Measurements from ENCODE around the gene ATP5F1D.

Gene ATP5F1D

DNA sequence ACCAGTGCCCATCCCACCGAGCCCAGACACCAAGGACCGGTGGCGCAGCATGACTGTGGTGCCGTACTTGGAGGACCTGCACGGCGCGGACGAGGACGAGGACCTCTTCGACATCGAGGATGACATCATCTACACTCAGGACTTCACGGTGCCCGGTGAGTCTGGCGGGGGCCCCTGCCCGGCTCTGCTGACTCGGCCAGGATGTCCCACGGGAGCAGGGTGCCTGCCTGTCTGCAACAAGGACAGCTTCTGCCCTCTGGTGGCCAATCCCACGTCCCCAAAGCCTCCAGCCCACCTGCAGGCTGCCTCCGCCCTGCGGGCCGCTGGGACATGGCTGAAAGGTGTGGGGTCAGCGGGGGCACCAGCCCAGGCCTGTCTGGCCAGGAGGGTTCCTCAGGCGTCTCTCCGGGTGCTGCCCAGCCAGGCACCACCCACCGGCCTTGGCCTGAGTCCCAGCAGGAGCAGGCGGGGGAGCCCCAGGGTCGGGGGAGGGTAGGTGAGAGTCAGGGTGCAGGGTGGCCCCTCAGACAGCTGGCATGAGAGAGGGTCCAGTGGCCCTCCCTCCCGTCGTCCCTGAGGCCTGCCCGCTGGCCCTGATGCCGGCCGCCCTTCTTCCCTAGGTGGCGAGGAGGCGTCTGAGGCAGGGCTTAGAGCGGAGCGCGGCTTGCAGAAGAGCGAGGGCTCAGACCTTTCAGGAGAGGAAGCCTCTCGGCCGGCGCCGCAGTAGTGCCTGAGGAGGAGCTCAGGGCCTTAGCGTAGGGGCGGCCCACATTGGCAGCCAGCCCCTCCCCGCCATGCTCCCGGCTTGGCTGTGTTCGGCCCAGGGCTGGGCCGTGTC, 18.3 kb upstream of the ATP5F1D start:
- no peaks in the 10 kb centered on the region for H3K36me3 ChIP-seq (ENCODE audit: insufficient read depth)
- H3K9ac ChIP-seq, result no peak overlapping the region

DNA sequence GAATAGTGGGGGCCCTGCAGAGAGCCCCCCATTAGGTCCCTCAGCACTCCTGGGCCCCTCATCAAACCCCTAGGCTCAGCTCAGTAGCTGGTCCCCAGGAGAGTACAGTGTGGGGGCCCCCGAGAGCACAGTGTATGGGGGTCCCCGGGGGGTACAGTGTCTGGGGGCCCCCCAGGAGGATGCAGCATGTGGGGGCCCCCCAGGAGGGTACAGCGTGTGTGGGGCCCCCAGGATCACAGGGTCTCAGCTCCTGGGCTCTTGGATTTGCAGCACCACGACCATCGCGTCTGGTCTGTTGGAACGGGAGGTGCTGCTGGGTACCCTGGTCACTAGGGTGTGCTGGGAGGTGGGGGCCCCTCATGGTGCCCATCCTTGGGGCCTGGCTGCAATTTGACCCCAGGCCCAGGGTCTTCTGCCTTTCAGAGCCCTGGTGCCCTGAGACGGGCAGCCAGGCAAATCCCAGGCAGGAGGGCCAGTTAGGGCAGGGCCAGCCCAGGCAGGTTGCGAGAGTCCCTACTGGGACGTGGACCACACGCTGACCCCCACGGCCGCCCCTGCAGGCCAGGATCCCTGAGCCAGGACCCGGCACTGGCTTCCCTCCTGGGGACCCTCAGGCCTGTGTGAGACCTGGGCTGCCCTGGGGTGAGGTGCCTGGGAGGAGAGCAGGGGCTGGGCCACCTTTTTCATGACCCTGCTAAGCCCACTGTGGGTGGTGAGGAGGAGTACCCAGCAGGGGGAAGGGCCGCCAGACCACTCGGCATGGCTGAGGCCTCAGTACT, 17.3 kb upstream of the ATP5F1D start:
- no peaks in the 10 kb centered on the region for H3K36me3 ChIP-seq (ENCODE audit: insufficient read depth)
- TF ChIP-seq, protein P1, sequence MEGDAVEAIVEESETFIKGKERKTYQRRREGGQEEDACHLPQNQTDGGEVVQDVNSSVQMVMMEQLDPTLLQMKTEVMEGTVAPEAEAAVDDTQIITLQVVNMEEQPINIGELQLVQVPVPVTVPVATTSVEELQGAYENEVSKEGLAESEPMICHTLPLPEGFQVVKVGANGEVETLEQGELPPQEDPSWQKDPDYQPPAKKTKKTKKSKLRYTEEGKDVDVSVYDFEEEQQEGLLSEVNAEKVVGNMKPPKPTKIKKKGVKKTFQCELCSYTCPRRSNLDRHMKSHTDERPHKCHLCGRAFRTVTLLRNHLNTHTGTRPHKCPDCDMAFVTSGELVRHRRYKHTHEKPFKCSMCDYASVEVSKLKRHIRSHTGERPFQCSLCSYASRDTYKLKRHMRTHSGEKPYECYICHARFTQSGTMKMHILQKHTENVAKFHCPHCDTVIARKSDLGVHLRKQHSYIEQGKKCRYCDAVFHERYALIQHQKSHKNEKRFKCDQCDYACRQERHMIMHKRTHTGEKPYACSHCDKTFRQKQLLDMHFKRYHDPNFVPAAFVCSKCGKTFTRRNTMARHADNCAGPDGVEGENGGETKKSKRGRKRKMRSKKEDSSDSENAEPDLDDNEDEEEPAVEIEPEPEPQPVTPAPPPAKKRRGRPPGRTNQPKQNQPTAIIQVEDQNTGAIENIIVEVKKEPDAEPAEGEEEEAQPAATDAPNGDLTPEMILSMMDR (conservative IDR thresholded peaks at IDR 0.05; ENCODE audit: low read depth, low read length), result no peak
- no peak overlapping the region for H3K9ac ChIP-seq
- H3K27me3 ChIP-seq (ENCODE audit: insufficient read depth, low read depth), result no peaks in the 10 kb centered on the region
- no peak overlapping the region for H3K4me3 ChIP-seq (IDR thresholded peaks at IDR 0.05; ENCODE audit: insufficient read depth, low read depth, low read length)
- no peaks in the 10 kb centered on the region for H3K4me1 ChIP-seq (ENCODE audit: low read depth, poor library complexity, severe bottlenecking)
- H4K20me1 ChIP-seq (ENCODE audit: insufficient read depth), result no peaks in the 10 kb centered on the region
- no peaks in the 10 kb centered on the region for H3K79me2 ChIP-seq (ENCODE audit: insufficient read depth, low read depth)
- H3K4me2 ChIP-seq, result no peak overlapping the region
- H2AFZ ChIP-seq (ENCODE audit: low read depth), result no peak overlapping the region
- H3K27ac ChIP-seq, result no peak overlapping the region

More for the DNA sequence above, 18.3 kb upstream of the ATP5F1D start:
- no peak overlapping the region for H2AFZ ChIP-seq (ENCODE audit: low read depth)
- no peak overlapping the region for H3K4me3 ChIP-seq (IDR thresholded peaks at IDR 0.05; ENCODE audit: insufficient read depth, low read depth, low read length)
- TF ChIP-seq, protein P1 (conservative IDR thresholded peaks at IDR 0.05; ENCODE audit: low read depth, low read length), result peak; percentile 46
- no peaks in the 10 kb centered on the region for H3K27me3 ChIP-seq (ENCODE audit: insufficient read depth, low read depth)
- H3K4me1 ChIP-seq (ENCODE audit: low read depth, poor library complexity, severe bottlenecking), result no peaks in the 10 kb centered on the region
- no peaks in the 10 kb centered on the region for H3K79me2 ChIP-seq (ENCODE audit: insufficient read depth, low read depth)
- H3K27ac ChIP-seq, result no peak overlapping the region
- H4K20me1 ChIP-seq (ENCODE audit: insufficient read depth), result no peaks in the 10 kb centered on the region
- H3K4me2 ChIP-seq, result no peak overlapping the region

DNA sequence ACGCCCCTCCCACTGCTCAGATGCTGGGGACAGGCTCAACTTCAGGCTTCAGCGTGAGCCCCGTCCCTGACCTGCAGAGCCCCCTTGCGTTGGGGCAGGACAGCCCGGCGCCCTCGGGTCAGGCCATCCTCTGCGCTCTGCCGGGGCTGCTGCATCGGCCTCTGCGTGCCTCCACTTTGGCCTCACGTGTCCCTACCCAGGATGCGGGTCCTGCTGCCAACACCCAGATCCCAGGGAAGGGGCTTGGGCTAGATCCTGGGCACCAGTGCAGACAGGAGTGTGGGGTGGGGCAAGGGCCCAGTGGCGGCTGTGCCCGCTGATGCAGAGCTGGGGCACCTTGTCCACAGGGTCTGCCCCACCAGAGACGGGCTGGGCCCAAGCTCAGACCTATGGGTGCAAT, 16.7 kb upstream of the ATP5F1D start:
- Histone ChIP-seq H3K27me3 (ENCODE audit: insufficient read depth, low read depth) (no peaks in the 10 kb centered on the region), H3K27ac (no peak overlapping the region), H3K4me2 (no peak overlapping the region), H3K4me1 (ENCODE audit: low read depth, poor library complexity, severe bottlenecking) (no peaks in the 10 kb centered on the region), H3K9ac (no peak overlapping the region), H3K36me3 (ENCODE audit: insufficient read depth) (no peaks in the 10 kb centered on the region), H4K20me1 (ENCODE audit: insufficient read depth) (no peaks in the 10 kb centered on the region), H3K79me2 (ENCODE audit: insufficient read depth, low read depth) (no peaks in the 10 kb centered on the region), H2AFZ (ENCODE audit: low read depth) (no peak overlapping the region), H3K4me3 (IDR thresholded peaks at IDR 0.05; ENCODE audit: insufficient read depth, low read depth, low read length) (no peak overlapping the region)
- TF ChIP-seq, protein P1 (conservative IDR thresholded peaks at IDR 0.05; ENCODE audit: low read depth, low read length), result no peak

DNA sequence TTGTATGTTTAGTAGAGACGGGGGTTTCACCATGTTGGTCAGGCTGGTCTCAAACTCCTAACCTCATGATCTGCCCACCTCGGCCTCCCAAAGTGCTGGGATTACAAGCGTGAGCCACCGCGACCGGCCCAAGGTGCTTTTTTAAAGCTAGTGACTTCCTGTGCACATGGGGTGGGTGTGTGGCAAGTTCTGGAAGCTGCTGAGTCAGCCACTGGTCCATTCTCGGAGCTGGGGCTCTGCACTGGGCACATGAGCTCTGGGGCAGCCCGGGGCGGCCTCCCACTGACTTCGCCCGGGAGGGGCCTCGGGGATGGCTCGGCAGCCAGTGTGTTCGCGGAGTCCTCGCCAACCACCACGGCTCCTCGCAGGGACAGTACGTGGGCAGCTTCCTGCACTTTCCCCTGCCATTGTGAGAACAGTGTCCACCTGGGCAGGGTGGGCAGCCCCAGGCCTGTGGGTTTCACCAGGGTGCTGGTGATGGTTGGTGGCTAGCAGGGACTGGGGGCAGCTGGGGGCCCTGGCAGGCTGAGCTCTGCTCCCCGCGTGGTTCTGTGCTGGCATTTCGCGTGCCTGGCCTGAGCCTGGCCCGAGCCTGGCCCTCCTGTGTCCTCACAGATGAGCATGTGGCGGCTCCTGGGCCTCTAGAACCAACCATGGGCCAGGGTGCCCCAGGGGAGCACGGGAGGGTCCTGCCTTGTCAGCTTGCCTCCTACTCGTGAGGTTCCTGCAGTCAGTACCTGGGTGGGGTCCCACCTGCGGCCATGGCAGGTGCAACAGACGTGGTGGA, 15.9 kb upstream of the ATP5F1D start:
- no peak overlapping the region for H3K27ac ChIP-seq
- no peaks in the 10 kb centered on the region for H3K36me3 ChIP-seq (ENCODE audit: insufficient read depth)
- H3K27me3 ChIP-seq (ENCODE audit: insufficient read depth, low read depth), result no peaks in the 10 kb centered on the region
- H3K79me2 ChIP-seq (ENCODE audit: insufficient read depth, low read depth), result no peaks in the 10 kb centered on the region
- H3K4me3 ChIP-seq (IDR thresholded peaks at IDR 0.05; ENCODE audit: insufficient read depth, low read depth, low read length), result no peak overlapping the region
- TF ChIP-seq, protein P1 (conservative IDR thresholded peaks at IDR 0.05; ENCODE audit: low read depth, low read length), result no peak
- no peak overlapping the region for H3K9ac ChIP-seq
- H3K4me2 ChIP-seq, result no peak overlapping the region
- no peak overlapping the region for H2AFZ ChIP-seq (ENCODE audit: low read depth)
- no peaks in the 10 kb centered on the region for H4K20me1 ChIP-seq (ENCODE audit: insufficient read depth)
- no peaks in the 10 kb centered on the region for H3K4me1 ChIP-seq (ENCODE audit: low read depth, poor library complexity, severe bottlenecking)
